PC-9 (cell line): ENCODE results near the gene SUGCT. TPM values are rescaled to one million over a fixed set of nuclear protein-coding genes. Genes with fewer than 3 reads are reported as not detected.
A peak's percentile ranks its signal among the peaks of the same experiment; 100 is the strongest.

Experiments used
- BruUV-seq: library from RNA; stranded (reverse); fragments of 400-500 nt; replicated peaks from 2 replicates; lab custom pipeline; 2021; lab: Mats Ljungman, UMichigan
- CTCF ChIA-PET: fragments of 300-600 bp; sonication (Branson Sonifier 250); formaldehyde crosslinking; loops from one replicate; lab custom pipeline; 2022; ENCODE audit warnings: antibody characterized with exemption; lab: Charles Lee
- POLR2A ChIA-PET: fragments of 300-600 bp; sonication (Branson Sonifier 250); formaldehyde crosslinking; loops from one replicate; lab custom pipeline; 2022; ENCODE audit warnings: antibody characterized with exemption; ENCODE audit not compliant: unreplicated experiment; lab: Charles Lee
- DNase-seq, 2 experiments: peaks; one replicate each; pipeline versions ENCODE4 v3.0.0 to v3.0.0-alpha.2; 2015 to 2022; ENCODE audit warnings: mixed read lengths in 1 of 2
- H2AFZ ChIP-seq: fragments of 200-600 bp; sonication (generic); 2 replicates; pipeline ENCODE4 v1.8.1; 2017; ENCODE audit warnings: antibody characterized with exemption
- H3F3A ChIP-seq: fragments of 200-600 bp; sonication (generic); 2 replicates; pipeline ENCODE4 v1.8.1; 2017; ENCODE audit warnings: antibody characterized with exemption, mild to moderate bottlenecking, low read depth; ENCODE audit not compliant: insufficient read depth
- H3K27ac ChIP-seq: fragments of 200-600 bp; sonication (generic); 2 replicates; pipeline ENCODE4 v1.6.1; 2016; ENCODE audit warnings: mixed run types
- H3K27me3 ChIP-seq: fragments of 200-600 bp; sonication (generic); 2 replicates; pipeline ENCODE4 v1.6.1; 2016; ENCODE audit warnings: low read depth, mixed run types; ENCODE audit not compliant: insufficient read depth
- H3K36me3 ChIP-seq: fragments of 200-600 bp; sonication (generic); 2 replicates; pipeline ENCODE4 v1.6.1; 2016; ENCODE audit warnings: low read depth, mixed run types
- H3K4me1 ChIP-seq: fragments of 200-600 bp; sonication (generic); replicated peaks from 2 replicates; pipeline ENCODE4 v1.6.1; 2016; ENCODE audit warnings: mixed run types; ENCODE audit not compliant: insufficient read depth
- H3K4me2 ChIP-seq: fragments of 200-600 bp; sonication (generic); 2 replicates; pipeline ENCODE4 v1.6.1; 2017; ENCODE audit warnings: mixed run types
- H3K4me3 ChIP-seq: fragments of 200-600 bp; sonication (generic); 2 replicates; pipeline ENCODE4 v1.6.1; 2016; ENCODE audit warnings: mixed run types
- H3K79me2 ChIP-seq: fragments of 200-600 bp; sonication (generic); 2 replicates; pipeline ENCODE4 v1.6.1; 2017; ENCODE audit warnings: low read depth, mixed run types
- H3K9me2 ChIP-seq: fragments of 200-600 bp; sonication (generic); 2 replicates; pipeline ENCODE4 v1.8.1; 2017; ENCODE audit warnings: mild to moderate bottlenecking; ENCODE audit not compliant: insufficient read depth
- H3K9me3 ChIP-seq: fragments of 200-600 bp; sonication (generic); 2 replicates; pipeline ENCODE4 v1.8.1; 2016; ENCODE audit warnings: low read depth; ENCODE audit not compliant: insufficient read depth
- H4K20me1 ChIP-seq: fragments of 200-600 bp; sonication (generic); 2 replicates; pipeline ENCODE4 v1.8.1; 2017; ENCODE audit not compliant: insufficient read depth
- EZH2 ChIP-seq: fragments of 200-600 bp; sonication (generic); IDR thresholded peaks from 2 replicates; pipeline ENCODE4 v1.8.0; 2017; ENCODE audit warnings: antibody characterized with exemption, low read depth
- intact Hi-C: fragments of 100-400 bp; cut with micrococcal nuclease; formaldehyde crosslinking; loops from one replicate; pipeline ENCODE4 v1.10.0; 2022; ENCODE audit not compliant: unreplicated experiment
- total RNA-seq: library from RNA; stranded (reverse); gene quantifications from 2 replicates; pipeline ENCODE4 v1.2.3, GENCODE V29; 2021
- TF ChIP-seq, protein P1 (sequence below): fragments of 200-600 bp; sonication (generic); conservative IDR thresholded peaks from 2 replicates; pipeline ENCODE4 v1.6.1; 2017; ENCODE audit warnings: mixed run types, antibody characterized with exemption, mild to moderate bottlenecking, moderate library complexity

Gene SUGCT
- total RNA-seq, 1 experiment from 2014 or later: 3.5 TPM

DNA sequence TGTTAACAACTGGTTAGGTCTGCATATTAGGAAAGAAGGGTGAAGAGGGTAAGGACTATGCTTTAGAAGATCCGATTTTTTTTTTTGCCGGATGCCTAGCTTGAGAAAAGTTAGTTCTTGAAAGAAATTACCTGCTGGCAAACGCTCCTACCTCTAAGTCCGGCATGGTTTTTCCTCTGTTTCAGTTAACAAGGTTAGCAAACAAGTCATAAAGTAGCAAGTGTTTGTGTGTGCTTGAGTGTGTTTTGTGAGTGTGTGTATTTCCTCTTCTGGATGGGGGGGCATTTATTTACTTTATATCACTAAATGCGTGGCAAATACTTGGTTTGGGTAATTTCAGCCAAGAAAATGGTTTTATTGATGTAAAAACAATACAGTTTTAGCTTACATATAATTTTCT lies 195.6 kb downstream of the SUGCT start:
- Histone ChIP-seq H3K4me1 (no peaks in the 10 kb centered on the region; the same call in 1 of the 2 replicates), H3K79me2 (no peaks in the 10 kb centered on the region), H2AFZ (0 out of 2 replicates have a peak overlapping the region, but pooled peaks have one; percentile 3), H3K9me3 (no peaks in the 10 kb centered on the region), H3K27me3 (no peaks in the 10 kb centered on the region), H3K4me3 (no peak overlapping the region), H3F3A (no peaks in the 10 kb centered on the region), H4K20me1 (no peaks in the 10 kb centered on the region), H3K27ac (no peak overlapping the region), H3K9me2 (no peaks in the 10 kb centered on the region), H3K36me3 (no peaks in the 10 kb centered on the region), H3K4me2 (no peak overlapping the region)
- ChIA-PET CTCF (interaction anchor here (0.6 kb wide), 1 partner anchor 647 kb away, joined by 5 read pairs; no protein-coding TSS in a partner anchor), POLR2A (no interaction called here)
- no peak for DNase-seq
- TF ChIP-seq, protein P1, sequence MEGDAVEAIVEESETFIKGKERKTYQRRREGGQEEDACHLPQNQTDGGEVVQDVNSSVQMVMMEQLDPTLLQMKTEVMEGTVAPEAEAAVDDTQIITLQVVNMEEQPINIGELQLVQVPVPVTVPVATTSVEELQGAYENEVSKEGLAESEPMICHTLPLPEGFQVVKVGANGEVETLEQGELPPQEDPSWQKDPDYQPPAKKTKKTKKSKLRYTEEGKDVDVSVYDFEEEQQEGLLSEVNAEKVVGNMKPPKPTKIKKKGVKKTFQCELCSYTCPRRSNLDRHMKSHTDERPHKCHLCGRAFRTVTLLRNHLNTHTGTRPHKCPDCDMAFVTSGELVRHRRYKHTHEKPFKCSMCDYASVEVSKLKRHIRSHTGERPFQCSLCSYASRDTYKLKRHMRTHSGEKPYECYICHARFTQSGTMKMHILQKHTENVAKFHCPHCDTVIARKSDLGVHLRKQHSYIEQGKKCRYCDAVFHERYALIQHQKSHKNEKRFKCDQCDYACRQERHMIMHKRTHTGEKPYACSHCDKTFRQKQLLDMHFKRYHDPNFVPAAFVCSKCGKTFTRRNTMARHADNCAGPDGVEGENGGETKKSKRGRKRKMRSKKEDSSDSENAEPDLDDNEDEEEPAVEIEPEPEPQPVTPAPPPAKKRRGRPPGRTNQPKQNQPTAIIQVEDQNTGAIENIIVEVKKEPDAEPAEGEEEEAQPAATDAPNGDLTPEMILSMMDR: no peak
- TF ChIP-seq EZH2: no peak
- BruUV-seq: no TSS peak
- intact Hi-C loops: no loop called here

DNA sequence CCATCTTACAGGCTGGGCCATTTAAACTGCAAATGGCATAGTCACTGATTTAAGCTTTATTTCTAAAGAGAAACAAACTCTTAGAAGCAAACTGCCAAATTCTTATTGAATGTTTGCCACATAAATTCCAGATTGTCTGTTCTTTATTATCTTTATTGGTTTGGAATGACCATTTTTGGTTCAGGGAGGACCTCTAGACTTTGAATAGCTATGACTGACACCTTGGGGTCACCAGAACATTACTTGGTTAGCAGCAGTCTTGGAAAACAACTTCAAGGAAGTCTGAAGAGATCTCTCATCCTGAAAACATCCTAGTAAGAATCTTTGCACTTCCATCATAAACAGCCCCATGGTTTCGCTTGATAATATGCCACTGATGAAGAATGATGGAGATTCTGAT lies 197.1 kb downstream of the SUGCT start:
- H2AFZ ChIP-seq: no peak overlapping the region
- H4K20me1 ChIP-seq: no peaks in the 10 kb centered on the region
- no TSS peak for BruUV-seq
- H3K9me3 ChIP-seq: no peaks in the 10 kb centered on the region; the same call in 1 of the 2 replicates
- H3F3A ChIP-seq: no peaks in the 10 kb centered on the region
- no peaks in the 10 kb centered on the region for H3K9me2 ChIP-seq
- intact Hi-C loops: no loop called here
- no peak overlapping the region for H3K4me2 ChIP-seq
- no peak for TF ChIP-seq EZH2
- TF ChIP-seq, protein P1: no peak
- H3K4me3 ChIP-seq: no peak overlapping the region
- no peaks in the 10 kb centered on the region for H3K27me3 ChIP-seq
- ChIA-PET POLR2A (no interaction called here), CTCF (interaction anchor here (1.1 kb wide), 1 partner anchor 1372 kb away, joined by 5 read pairs; no protein-coding TSS in a partner anchor)
- H3K4me1 ChIP-seq: no peaks in the 10 kb centered on the region; the same call in 1 of the 2 replicates
- H3K36me3 ChIP-seq: no peaks in the 10 kb centered on the region
- no peak for DNase-seq
- no peak overlapping the region for H3K27ac ChIP-seq
- no peaks in the 10 kb centered on the region for H3K79me2 ChIP-seq

DNA sequence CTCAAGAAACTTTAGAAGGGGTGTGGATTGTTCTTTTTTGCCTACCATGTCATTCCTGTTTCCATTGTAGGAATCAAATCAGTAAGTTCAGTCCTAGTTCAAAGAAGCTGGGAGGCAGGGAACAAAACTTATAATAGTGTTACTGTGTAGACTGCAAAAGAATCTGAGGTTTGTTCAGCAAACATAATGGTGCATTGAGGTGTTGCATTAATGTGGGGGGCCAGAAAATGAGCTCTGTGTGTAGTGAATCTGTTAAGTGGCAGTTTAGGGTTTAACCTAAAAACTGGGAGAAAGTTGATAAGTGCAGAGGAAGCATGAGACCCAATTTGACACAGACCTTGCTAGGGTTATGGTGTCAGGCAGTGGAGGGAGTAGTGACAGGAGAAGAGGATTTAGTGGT lies 197.7 kb downstream of the SUGCT start:
- intact Hi-C loops: no loop called here
- Histone ChIP-seq H3F3A (no peaks in the 10 kb centered on the region), H3K9me3 (peaks cover 1% of the 10 kb centered on the region; the same call in 1 of the 2 replicates), H3K4me2 (no peak overlapping the region), H3K4me3 (no peak overlapping the region), H3K36me3 (no peaks in the 10 kb centered on the region), H3K9me2 (no peaks in the 10 kb centered on the region), H3K4me1 (no peaks in the 10 kb centered on the region; the same call in 1 of the 2 replicates), H2AFZ (no peak overlapping the region), H3K27ac (no peak overlapping the region), H3K27me3 (no peaks in the 10 kb centered on the region), H3K79me2 (no peaks in the 10 kb centered on the region), H4K20me1 (no peaks in the 10 kb centered on the region)
- TF ChIP-seq, protein P1: no peak
- no peak for TF ChIP-seq EZH2
- BruUV-seq: no TSS peak
- no peak for DNase-seq
- POLR2A ChIA-PET: no interaction called here
- CTCF ChIA-PET: no interaction called here
